Body of pancreas (tissue), 4 donors: ENCODE data around the gene EXD3.

Experiments used
- POLR2A ChIP-seq, 3 donors: fragments of 450-650 bp; IDR thresholded peaks; one replicate each; pipeline ENCODE4 v1.6.1; 2016; ENCODE audit warnings: antibody characterized with exemption in 3 of 3, mild to moderate bottlenecking in 2 of 3
- TF ChIP-seq, protein P1 (sequence below), 7 experiments: fragments of 450-650 bp in 4 of 7; fragments of 200-600 bp in 3 of 7; sonication (generic) in 3 of 7; IDR thresholded peaks; one replicate each; pipeline ENCODE4 v1.5.1; 2016 to 2019; ENCODE audit warnings: antibody characterized with exemption in 7 of 7

DNA sequence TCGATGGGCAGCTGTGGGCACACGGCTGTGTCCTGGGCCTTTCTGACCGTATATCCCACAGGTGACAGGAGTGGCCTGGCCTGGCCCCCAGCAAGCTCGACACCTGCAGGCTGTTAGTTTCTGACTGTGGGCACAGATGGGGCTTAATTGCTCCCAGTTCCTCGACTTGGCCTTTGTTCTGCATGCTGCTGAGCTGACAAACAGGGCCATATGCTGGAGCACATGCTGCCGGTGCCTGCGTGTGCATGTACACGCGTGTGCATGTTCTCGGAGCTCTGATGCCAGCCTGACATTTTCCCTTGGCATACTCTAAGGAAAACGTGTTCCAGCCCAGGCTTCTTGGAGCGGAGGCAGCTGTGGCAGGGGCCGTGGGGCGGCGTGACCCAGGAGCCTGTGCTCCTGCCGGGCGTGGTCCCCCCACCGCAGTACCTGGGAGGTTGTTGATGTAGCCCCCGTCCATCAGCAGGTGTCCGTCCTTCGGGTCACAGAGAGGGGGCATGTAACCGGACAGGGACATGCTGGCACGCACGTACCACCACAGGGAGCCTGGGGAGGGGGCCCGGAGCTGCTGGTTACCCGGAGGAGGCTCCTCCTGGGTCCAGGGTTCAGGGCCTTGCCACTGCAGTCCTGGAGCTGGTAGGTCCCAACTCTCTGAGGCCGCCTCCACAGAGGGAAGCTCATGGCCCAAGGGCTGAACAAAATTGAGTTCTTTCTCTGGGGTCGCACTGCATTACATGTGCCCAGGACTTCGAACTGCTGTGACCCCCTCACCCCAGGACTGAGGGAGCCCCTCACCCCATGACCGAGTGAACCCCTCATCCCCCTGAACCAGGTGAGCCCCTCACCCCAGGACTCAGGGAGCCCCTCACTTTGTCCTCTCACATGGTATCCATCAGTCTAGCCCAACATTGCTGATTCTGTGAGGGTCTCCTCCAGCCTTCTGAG lies 40.3 kb upstream of the EXD3 start:
- TF ChIP-seq, protein P1, sequence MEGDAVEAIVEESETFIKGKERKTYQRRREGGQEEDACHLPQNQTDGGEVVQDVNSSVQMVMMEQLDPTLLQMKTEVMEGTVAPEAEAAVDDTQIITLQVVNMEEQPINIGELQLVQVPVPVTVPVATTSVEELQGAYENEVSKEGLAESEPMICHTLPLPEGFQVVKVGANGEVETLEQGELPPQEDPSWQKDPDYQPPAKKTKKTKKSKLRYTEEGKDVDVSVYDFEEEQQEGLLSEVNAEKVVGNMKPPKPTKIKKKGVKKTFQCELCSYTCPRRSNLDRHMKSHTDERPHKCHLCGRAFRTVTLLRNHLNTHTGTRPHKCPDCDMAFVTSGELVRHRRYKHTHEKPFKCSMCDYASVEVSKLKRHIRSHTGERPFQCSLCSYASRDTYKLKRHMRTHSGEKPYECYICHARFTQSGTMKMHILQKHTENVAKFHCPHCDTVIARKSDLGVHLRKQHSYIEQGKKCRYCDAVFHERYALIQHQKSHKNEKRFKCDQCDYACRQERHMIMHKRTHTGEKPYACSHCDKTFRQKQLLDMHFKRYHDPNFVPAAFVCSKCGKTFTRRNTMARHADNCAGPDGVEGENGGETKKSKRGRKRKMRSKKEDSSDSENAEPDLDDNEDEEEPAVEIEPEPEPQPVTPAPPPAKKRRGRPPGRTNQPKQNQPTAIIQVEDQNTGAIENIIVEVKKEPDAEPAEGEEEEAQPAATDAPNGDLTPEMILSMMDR (IDR thresholded peaks at IDR 0.05) = no peak
- no peak for TF ChIP-seq POLR2A (IDR thresholded peaks at IDR 0.05)
